ENCODE measurements around the gene DDN. TPM values are rescaled to one million over a fixed set of nuclear protein-coding genes. Genes with fewer than 3 reads are reported as not detected.
A peak's percentile ranks its signal among the peaks of the same experiment; 100 is the strongest.

Gene DDN
- total RNA-seq, 4 donors from 2014 or later = not detected

- H3K27ac ChIP-seq = peak overlapping the region in 2 of 4 donors; percentile 15 to 35
- peaks cover 0 to 88% of the 10 kb centered on the region in 2 donors for H3K36me3 ChIP-seq
- WGBS, 2 donors (ENCODE audit: low coverage in 1 of 2) = no CpG with 5 or more reads among the region's 4 CpGs
- H3K27me3 ChIP-seq = no peaks in the 10 kb centered on the region
- TF ChIP-seq, protein P1, sequence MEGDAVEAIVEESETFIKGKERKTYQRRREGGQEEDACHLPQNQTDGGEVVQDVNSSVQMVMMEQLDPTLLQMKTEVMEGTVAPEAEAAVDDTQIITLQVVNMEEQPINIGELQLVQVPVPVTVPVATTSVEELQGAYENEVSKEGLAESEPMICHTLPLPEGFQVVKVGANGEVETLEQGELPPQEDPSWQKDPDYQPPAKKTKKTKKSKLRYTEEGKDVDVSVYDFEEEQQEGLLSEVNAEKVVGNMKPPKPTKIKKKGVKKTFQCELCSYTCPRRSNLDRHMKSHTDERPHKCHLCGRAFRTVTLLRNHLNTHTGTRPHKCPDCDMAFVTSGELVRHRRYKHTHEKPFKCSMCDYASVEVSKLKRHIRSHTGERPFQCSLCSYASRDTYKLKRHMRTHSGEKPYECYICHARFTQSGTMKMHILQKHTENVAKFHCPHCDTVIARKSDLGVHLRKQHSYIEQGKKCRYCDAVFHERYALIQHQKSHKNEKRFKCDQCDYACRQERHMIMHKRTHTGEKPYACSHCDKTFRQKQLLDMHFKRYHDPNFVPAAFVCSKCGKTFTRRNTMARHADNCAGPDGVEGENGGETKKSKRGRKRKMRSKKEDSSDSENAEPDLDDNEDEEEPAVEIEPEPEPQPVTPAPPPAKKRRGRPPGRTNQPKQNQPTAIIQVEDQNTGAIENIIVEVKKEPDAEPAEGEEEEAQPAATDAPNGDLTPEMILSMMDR (IDR thresholded peaks at IDR 0.05) = no peak
- TF ChIP-seq POLR2A (IDR thresholded peaks at IDR 0.05) = no peak
- TF ChIP-seq EP300 (IDR thresholded peaks at IDR 0.05) = no peak
- no peak for TF ChIP-seq POLR2AphosphoS5 (IDR thresholded peaks at IDR 0.05)
- no peak overlapping the region for H3K4me3 ChIP-seq
- H3K4me1 ChIP-seq = peaks cover 0 to 22% (median 0%) of the 10 kb centered on the region in 3 donors
- ATAC-seq = no peak
- H3K9me3 ChIP-seq = no peaks in the 10 kb centered on the region
Observed at GRCh38 chr12:49034286-49034622, 35.1 kb upstream of the DDN start.

DNA sequence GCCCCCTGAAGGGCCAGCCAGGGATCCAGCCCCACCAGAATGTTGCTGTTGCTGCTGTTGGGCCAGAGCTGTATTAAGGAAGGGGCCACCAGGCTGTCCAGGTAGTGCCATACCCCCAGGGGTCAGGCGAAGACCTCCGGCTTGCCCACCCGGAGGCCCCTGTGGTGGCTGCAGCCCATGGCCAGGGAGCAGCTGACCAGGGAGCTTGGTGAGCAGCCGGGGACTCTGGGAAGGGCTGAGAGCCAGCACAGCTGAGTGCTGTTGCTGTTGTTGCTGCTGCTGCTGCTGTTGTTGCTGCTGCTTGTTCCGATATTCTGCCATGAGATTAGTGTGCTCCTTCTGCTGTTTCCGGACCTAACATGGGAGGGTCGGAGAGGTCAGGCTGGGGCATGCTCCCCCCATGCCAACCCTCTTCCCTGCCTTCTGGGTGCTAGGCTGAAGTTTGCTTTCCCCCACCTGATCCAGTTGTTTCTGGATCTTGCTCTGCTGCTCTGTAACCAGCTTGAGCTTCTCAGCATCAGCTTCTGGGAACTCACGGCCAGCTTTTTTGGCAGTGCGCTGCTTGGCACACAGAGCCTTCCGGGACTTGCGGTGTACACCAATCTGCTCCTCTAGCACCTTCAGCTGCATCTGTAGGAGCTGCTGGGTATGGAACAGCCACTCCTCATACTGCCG is 34.6 kb upstream of the DDN start:
- no peak overlapping the region for H3K4me3 ChIP-seq
- WGBS, 2 donors (ENCODE audit: low coverage in 1 of 2) = 33 to 53% methylated on average over 3 to 4 of the region's 12 CpGs
- no peaks in the 10 kb centered on the region for H3K27me3 ChIP-seq
- H3K4me1 ChIP-seq = peaks cover 0 to 22% (median 0%) of the 10 kb centered on the region in 3 donors
- H3K9me3 ChIP-seq = no peaks in the 10 kb centered on the region
- peak overlapping the region in 3 of 4 donors; percentile 15 to 36 (median 35) for H3K27ac ChIP-seq
- ATAC-seq = no peak
- peaks cover 0 to 88% of the 10 kb centered on the region in 2 donors for H3K36me3 ChIP-seq
- TF ChIP-seq EP300 (IDR thresholded peaks at IDR 0.05) (no peak), POLR2A (IDR thresholded peaks at IDR 0.05) (no peak), POLR2AphosphoS5 (IDR thresholded peaks at IDR 0.05) (no peak)
- TF ChIP-seq, protein P1 (IDR thresholded peaks at IDR 0.05) = no peak

DNA sequence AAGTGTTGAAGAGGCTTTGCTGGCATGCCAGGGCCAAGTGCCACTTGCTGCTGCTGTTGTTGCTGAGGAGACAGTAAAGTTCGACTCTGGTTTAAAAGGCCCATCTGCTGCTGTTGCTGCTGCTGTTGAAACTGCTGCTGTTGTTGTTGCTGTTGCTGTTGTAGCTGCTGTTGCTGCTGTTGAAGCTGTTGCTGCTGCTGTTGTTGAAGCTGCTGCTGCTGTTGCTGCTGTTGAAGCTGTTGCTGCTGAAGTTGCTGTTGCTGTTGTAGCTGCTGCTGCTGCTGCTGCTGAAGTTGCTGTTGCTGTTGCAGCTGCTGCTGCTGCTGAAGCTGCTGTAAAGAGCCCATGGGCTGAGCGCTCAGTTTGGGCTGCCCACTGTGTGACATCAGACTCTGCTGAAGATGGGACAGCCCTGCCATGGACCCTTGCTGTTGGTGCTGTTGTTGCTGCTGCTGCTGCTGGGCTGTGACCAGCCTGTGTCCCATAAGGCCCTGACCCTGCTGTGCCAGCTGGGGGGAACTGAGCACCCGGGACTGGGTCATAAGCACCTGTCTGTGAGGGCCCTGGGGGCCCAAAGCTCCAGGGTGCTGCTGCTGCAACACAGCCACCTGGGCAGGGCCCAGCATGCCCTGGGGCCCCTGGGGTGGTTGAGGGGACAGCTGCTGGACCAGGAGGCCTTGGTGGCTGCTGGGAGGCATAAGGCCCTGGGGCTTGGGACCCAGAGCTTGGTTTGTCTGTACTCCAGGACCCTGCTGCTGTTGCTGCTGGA is 33.7 kb upstream of the DDN start:
- Histone ChIP-seq H3K27ac (peak overlapping the region in 1 of 4 donors; percentile 35), H3K9me3 (no peaks in the 10 kb centered on the region), H3K36me3 (peaks cover 0 to 88% of the 10 kb centered on the region in 2 donors), H3K4me1 (peaks cover 0 to 22% (median 0%) of the 10 kb centered on the region in 3 donors), H3K4me3 (no peak overlapping the region), H3K27me3 (no peaks in the 10 kb centered on the region)
- TF ChIP-seq, protein P1 (IDR thresholded peaks at IDR 0.05) = no peak
- TF ChIP-seq POLR2AphosphoS5 (IDR thresholded peaks at IDR 0.05) = no peak
- no peak for TF ChIP-seq EP300 (IDR thresholded peaks at IDR 0.05)
- no peak for TF ChIP-seq POLR2A (IDR thresholded peaks at IDR 0.05)
- no peak for ATAC-seq
- WGBS, 2 donors (ENCODE audit: low coverage in 1 of 2) = 20 to 80% methylated on average over 1 of the region's 3 CpGs

GRCh38 chr12:49032276-49032675 is 33.1 kb upstream of the DDN start:
- Histone ChIP-seq H3K4me3 (no peak overlapping the region), H3K9me3 (no peaks in the 10 kb centered on the region), H3K27ac (peak overlapping the region in 1 of 4 donors; percentile 15), H3K4me1 (peaks cover 0 to 22% (median 0%) of the 10 kb centered on the region in 3 donors), H3K36me3 (peaks cover 0 to 88% of the 10 kb centered on the region in 2 donors), H3K27me3 (no peaks in the 10 kb centered on the region)
- no CpG with 5 or more reads among the region's 4 CpGs for WGBS, 2 donors (ENCODE audit: low coverage in 1 of 2)
- TF ChIP-seq POLR2A (IDR thresholded peaks at IDR 0.05) (no peak), EP300 (IDR thresholded peaks at IDR 0.05) (no peak), POLR2AphosphoS5 (IDR thresholded peaks at IDR 0.05) (no peak)
- no peak for ATAC-seq

DNA sequence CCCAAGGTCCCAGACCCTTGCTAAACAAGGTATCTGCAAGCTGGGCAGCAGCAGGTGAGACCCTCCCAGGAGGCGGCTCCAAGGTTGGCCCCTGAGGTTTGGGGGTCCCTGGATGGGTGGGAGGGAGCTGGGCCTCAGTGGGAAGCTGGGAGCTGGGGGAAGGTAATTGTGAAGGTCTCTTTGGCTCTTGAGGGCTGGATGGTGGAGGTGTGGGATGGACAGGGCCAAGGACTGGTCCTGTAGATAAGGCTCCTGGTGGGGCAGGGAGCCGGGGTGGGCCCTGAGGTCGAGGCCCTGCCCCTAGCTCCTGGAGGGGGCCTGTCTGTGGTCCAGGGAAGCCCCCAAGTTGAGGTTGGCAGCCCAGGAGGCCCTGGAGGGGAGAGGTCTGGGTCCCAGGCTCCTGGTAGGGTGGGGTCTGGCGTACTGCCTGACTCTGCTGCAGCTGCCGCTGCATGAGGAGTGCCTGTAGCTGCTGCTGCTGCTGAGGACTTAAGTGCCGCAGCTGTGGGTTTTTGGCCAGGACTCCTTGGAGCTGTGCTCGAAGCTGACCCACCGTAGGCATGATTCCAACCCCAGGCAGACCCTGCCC is 32.5 kb upstream of the DDN start:
- Histone ChIP-seq H3K27me3 (no peaks in the 10 kb centered on the region), H3K4me1 (peaks cover 0 to 22% (median 0%) of the 10 kb centered on the region in 3 donors), H3K27ac (peak overlapping the region in 1 of 4 donors; percentile 15), H3K9me3 (no peaks in the 10 kb centered on the region), H3K4me3 (no peak overlapping the region), H3K36me3 (peaks cover 0 to 88% of the 10 kb centered on the region in 2 donors)
- TF ChIP-seq POLR2A (IDR thresholded peaks at IDR 0.05) (no peak), EP300 (IDR thresholded peaks at IDR 0.05) (no peak), POLR2AphosphoS5 (IDR thresholded peaks at IDR 0.05) (no peak)
- TF ChIP-seq, protein P1 (IDR thresholded peaks at IDR 0.05) = no peak
- ATAC-seq = no peak
- 88% methylated on average over 4 of the region's 8 CpGs; no CpG with 5 or more reads in 1 of the 2 donors for WGBS, 2 donors (ENCODE audit: low coverage in 1 of 2)
